ENCODE results near the gene PAFAH2.

The PAFAH2 gene

DNA sequence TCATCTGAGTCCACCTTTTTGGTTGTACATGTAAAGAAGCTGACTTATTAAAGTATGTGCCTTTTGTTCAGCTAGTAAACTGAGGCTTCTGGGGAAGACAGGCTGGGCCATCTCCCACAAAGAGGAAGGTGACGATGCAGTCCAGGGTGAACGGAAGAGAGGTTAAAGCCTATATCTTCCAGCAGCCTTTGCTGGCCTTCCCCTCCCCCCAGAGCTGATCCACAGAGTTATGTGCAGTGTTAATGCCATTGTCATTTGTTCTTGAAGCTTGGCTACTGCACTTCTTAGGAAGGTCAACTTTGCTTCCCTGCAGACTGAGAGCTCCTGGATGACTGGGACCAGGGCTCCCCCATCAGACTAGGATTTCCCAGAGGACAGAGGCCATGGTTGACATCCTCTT is 45.9 kb upstream of the PAFAH2 start:
- Histone ChIP-seq H3K4me3 (ENCODE audit: insufficient read depth, low read length, poor library complexity, severe bottlenecking) (no peak overlapping the region), H3K27ac (ENCODE audit: low read depth, low read length) (no peak overlapping the region), H3K4me2 (ENCODE audit: low read depth, low read length, poor library complexity, severe bottlenecking) (no peak overlapping the region), H4K20me1 (ENCODE audit: low read depth, low read length) (no peaks in the 10 kb centered on the region), H3K9ac (ENCODE audit: low read length) (no peak overlapping the region), H2AFZ (ENCODE audit: low read depth, low read length, severe bottlenecking) (no peak overlapping the region), H3K9me2 (replicated peaks; ENCODE audit: insufficient read depth, low read length) (no peaks in the 10 kb centered on the region), H3K36me3 (ENCODE audit: low read length) (no peaks in the 10 kb centered on the region), H3F3A (ENCODE audit: insufficient read depth) (no peaks in the 10 kb centered on the region), H3K9me3 (ENCODE audit: insufficient read depth, low read length) (no peaks in the 10 kb centered on the region), H3K79me2 (ENCODE audit: insufficient read depth, low read length) (no peaks in the 10 kb centered on the region), H3K27me3 (ENCODE audit: low read length) (no peaks in the 10 kb centered on the region)
- TF ChIP-seq, protein P1, sequence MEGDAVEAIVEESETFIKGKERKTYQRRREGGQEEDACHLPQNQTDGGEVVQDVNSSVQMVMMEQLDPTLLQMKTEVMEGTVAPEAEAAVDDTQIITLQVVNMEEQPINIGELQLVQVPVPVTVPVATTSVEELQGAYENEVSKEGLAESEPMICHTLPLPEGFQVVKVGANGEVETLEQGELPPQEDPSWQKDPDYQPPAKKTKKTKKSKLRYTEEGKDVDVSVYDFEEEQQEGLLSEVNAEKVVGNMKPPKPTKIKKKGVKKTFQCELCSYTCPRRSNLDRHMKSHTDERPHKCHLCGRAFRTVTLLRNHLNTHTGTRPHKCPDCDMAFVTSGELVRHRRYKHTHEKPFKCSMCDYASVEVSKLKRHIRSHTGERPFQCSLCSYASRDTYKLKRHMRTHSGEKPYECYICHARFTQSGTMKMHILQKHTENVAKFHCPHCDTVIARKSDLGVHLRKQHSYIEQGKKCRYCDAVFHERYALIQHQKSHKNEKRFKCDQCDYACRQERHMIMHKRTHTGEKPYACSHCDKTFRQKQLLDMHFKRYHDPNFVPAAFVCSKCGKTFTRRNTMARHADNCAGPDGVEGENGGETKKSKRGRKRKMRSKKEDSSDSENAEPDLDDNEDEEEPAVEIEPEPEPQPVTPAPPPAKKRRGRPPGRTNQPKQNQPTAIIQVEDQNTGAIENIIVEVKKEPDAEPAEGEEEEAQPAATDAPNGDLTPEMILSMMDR (IDR thresholded peaks at IDR 0.05; ENCODE audit: insufficient read depth, low read length, poor library complexity, severe bottlenecking) = no peak
- TF ChIP-seq EZH2phosphoT487 (conservative IDR thresholded peaks at IDR 0.05; ENCODE audit: low read length) = no peak

DNA sequence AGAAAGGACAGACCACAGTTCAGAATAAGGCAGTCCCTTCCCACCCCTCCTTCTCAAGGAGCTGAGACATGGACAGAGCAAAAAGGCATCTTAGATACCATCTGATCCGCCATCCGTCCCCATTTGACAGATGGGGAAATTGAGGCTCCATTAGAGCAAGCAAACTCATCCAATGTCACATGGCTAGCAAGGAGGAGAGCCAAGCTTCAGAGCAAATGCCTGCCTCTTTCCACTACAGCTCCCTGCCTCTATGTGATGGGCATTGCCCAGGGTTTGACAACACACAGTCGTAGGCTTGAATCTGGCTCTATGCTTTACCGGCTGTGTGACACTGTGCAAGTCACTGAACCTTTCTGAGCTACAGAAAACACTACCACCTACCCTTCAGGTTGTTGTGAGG is 44.1 kb upstream of the PAFAH2 start:
- Histone ChIP-seq H3K9me2 (replicated peaks; ENCODE audit: insufficient read depth, low read length) (no peaks in the 10 kb centered on the region), H3K9me3 (ENCODE audit: insufficient read depth, low read length) (no peaks in the 10 kb centered on the region), H3K36me3 (ENCODE audit: low read length) (no peaks in the 10 kb centered on the region), H3F3A (ENCODE audit: insufficient read depth) (no peaks in the 10 kb centered on the region), H3K27me3 (ENCODE audit: low read length) (no peaks in the 10 kb centered on the region), H3K9ac (ENCODE audit: low read length) (no peak overlapping the region), H3K4me2 (ENCODE audit: low read depth, low read length, poor library complexity, severe bottlenecking) (no peak overlapping the region), H2AFZ (ENCODE audit: low read depth, low read length, severe bottlenecking) (no peak overlapping the region), H4K20me1 (ENCODE audit: low read depth, low read length) (no peaks in the 10 kb centered on the region), H3K4me3 (ENCODE audit: insufficient read depth, low read length, poor library complexity, severe bottlenecking) (no peak overlapping the region), H3K79me2 (ENCODE audit: insufficient read depth, low read length) (no peaks in the 10 kb centered on the region), H3K27ac (ENCODE audit: low read depth, low read length) (no peak overlapping the region)
- TF ChIP-seq, protein P1 (IDR thresholded peaks at IDR 0.05; ENCODE audit: insufficient read depth, low read length, poor library complexity, severe bottlenecking) = no peak
- TF ChIP-seq EZH2phosphoT487 (conservative IDR thresholded peaks at IDR 0.05; ENCODE audit: low read length) = no peak

DNA sequence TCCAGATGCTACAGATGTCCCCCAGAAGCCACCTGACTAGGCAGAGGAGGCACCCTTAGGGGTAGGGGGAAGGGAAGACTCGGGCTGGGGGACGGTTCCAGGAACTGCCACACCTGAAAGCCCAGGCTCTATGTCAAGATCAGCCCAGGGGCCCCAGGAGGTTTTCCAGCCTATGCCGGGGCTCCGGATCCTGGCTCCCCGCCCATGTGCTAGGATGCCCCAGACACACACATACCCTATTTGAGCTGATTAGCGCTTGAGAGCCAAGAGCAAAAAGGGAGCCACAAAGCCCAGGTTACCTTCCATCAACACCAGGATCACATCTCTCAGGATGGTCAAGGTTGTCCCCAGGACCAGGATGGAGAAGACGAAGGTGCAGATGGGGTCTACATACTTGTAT is 43.5 kb upstream of the PAFAH2 start:
- Histone ChIP-seq H3K4me3 (ENCODE audit: insufficient read depth, low read length, poor library complexity, severe bottlenecking) (no peak overlapping the region), H3K4me2 (ENCODE audit: low read depth, low read length, poor library complexity, severe bottlenecking) (no peak overlapping the region), H3K27ac (ENCODE audit: low read depth, low read length) (no peak overlapping the region), H3K27me3 (ENCODE audit: low read length) (no peaks in the 10 kb centered on the region), H3K9ac (ENCODE audit: low read length) (no peak overlapping the region), H4K20me1 (ENCODE audit: low read depth, low read length) (no peaks in the 10 kb centered on the region), H3K36me3 (ENCODE audit: low read length) (no peaks in the 10 kb centered on the region), H3K9me3 (ENCODE audit: insufficient read depth, low read length) (no peaks in the 10 kb centered on the region), H3F3A (ENCODE audit: insufficient read depth) (no peaks in the 10 kb centered on the region), H3K79me2 (ENCODE audit: insufficient read depth, low read length) (no peaks in the 10 kb centered on the region), H2AFZ (ENCODE audit: low read depth, low read length, severe bottlenecking) (no peak overlapping the region), H3K9me2 (replicated peaks; ENCODE audit: insufficient read depth, low read length) (no peaks in the 10 kb centered on the region)
- TF ChIP-seq, protein P1 (IDR thresholded peaks at IDR 0.05; ENCODE audit: insufficient read depth, low read length, poor library complexity, severe bottlenecking) = no peak
- no peak for TF ChIP-seq EZH2phosphoT487 (conservative IDR thresholded peaks at IDR 0.05; ENCODE audit: low read length)
